ENCODE results near the gene BRMS1.
"Not testable (repeated sequence)": the region's sequence is repeated elsewhere in the genome, so short reads cannot be mapped to it uniquely, and the experiment has no call there.

Gene BRMS1

GRCh38 chr11:66322732-66323427 lies 22.0 kb downstream of the BRMS1 start:
- DNase-seq (ENCODE audit: low read depth in 3 of 3) = no peak

GRCh38 chr11:66321606-66322005 lies 23.3 kb downstream of the BRMS1 start:
- DNase-seq (ENCODE audit: low read depth in 3 of 3) = no peak

- not testable (repeated sequence) for DNase-seq (ENCODE audit: low read depth in 3 of 3)
These were observed 24.2 kb downstream of the BRMS1 start for GRCh38 chr11:66320748-66321147.

GRCh38 chr11:66320289-66320688 lies 24.6 kb downstream of the BRMS1 start:
- DNase-seq (ENCODE audit: low read depth in 3 of 3) = not testable (repeated sequence)

GRCh38 chr11:66318600-66318970 lies 26.3 kb downstream of the BRMS1 start:
- no peak for DNase-seq (ENCODE audit: low read depth in 3 of 3)

- no peak for DNase-seq (ENCODE audit: low read depth in 3 of 3)
These were observed 26.9 kb downstream of the BRMS1 start for GRCh38 chr11:66317723-66318599.

- no peak for DNase-seq (ENCODE audit: low read depth in 3 of 3)
These were observed 27.6 kb downstream of the BRMS1 start for GRCh38 chr11:66317322-66317722.

- DNase-seq (ENCODE audit: low read depth in 3 of 3) = no peak
These were observed 28.1 kb downstream of the BRMS1 start, which contains the start of gene CD248 for GRCh38 chr11:66316849-66317251. Gene CD248 (minus strand): TSS chr11:66317044. CDS start chr11:66317027, 17 bp downstream.

- DNase-seq (ENCODE audit: low read depth in 3 of 3) = no peak
These were observed 28.7 kb downstream of the BRMS1 start for GRCh38 chr11:66315921-66316811.

GRCh38 chr11:66315498-66315885 lies 29.4 kb downstream of the BRMS1 start:
- no peak for DNase-seq (ENCODE audit: low read depth in 3 of 3)

GRCh38 chr11:66314561-66315497 lies 30.1 kb downstream of the BRMS1 start:
- no peak for DNase-seq (ENCODE audit: low read depth in 3 of 3)

GRCh38 chr11:66314186-66314501 lies 30.8 kb downstream of the BRMS1 start:
- DNase-seq (ENCODE audit: low read depth in 3 of 3) = no peak

GRCh38 chr11:66313321-66314185 lies 31.4 kb downstream of the BRMS1 start:
- no peak for DNase-seq (ENCODE audit: low read depth in 3 of 3)

GRCh38 chr11:66312549-66313320 lies 32.2 kb downstream of the BRMS1 start:
- peak; percentile 93 to 98 (median 97) for DNase-seq (ENCODE audit: low read depth in 3 of 3)

- DNase-seq (ENCODE audit: low read depth in 3 of 3) = peak; percentile 90 to 98 (median 95)
These were observed 32.8 kb downstream of the BRMS1 start for GRCh38 chr11:66311965-66312548.

- no peak for DNase-seq (ENCODE audit: low read depth in 3 of 3)
These were observed 33.4 kb downstream of the BRMS1 start for GRCh38 chr11:66311470-66311964.

GRCh38 chr11:66310803-66311440 lies 34.0 kb downstream of the BRMS1 start:
- not testable (repeated sequence) for DNase-seq (ENCODE audit: low read depth in 3 of 3)

- no peak for DNase-seq (ENCODE audit: low read depth in 3 of 3)
These were observed 34.6 kb downstream of the BRMS1 start for GRCh38 chr11:66310324-66310723.
